Cardiac septum (tissue), 1 donor: Measurements from ENCODE around the gene OSBP2. TPM values are rescaled to one million over a fixed set of nuclear protein-coding genes. Genes with fewer than 3 reads are reported as not detected.

ENCODE experiments used
- DNase-seq: peaks from one replicate; pipeline ENCODE4 v3.0.0-alpha.2; 2020; ENCODE audit warnings: low spot score
- intact Hi-C: fragments of 100-400 bp; cut with DNase I; formaldehyde crosslinking; loops from one replicate; pipeline ENCODE4 v1.14.0; 2022
- total RNA-seq: library from RNA; stranded (reverse); fragmentation: NEBNext Ultra II Directional; extraction: Animal tissue kit (Norgen Biotek cat#: 25700); gene quantifications from one replicate; pipeline ENCODE4 v1.2.1, GENCODE V29; 2021
- donor health status: DM: no; HTN: no; CAD: no.

OSBP2 gene
- total RNA-seq, 1 donor from 2014 or later: 8.9 TPM

GRCh38 chr22:30883586-30884145 lies 189.0 kb downstream of the OSBP2 start:
- intact Hi-C loops: no loop called here

GRCh38 chr22:30884211-30885000 lies 189.7 kb downstream of the OSBP2 start:
- intact Hi-C loops: no loop called here
- no peak for DNase-seq

More at GRCh38 chr22:30883586-30884145, 189.0 kb downstream of the OSBP2 start:
- DNase-seq: no peak

GRCh38 chr22:30885001-30885366 lies 190.3 kb downstream of the OSBP2 start:
- intact Hi-C loops: no loop called here
- DNase-seq: no peak

- peak; percentile 47 for DNase-seq
- intact Hi-C loops: no loop called here
Measured at GRCh38 chr22:30885591-30885990, 190.9 kb downstream of the OSBP2 start.

GRCh38 chr22:30887453-30887852 lies 192.8 kb downstream of the OSBP2 start:
- intact Hi-C loops: no loop called here
- no peak for DNase-seq

GRCh38 chr22:30887861-30888260 lies 193.2 kb downstream of the OSBP2 start:
- intact Hi-C loops: no loop called here
- DNase-seq: no peak

GRCh38 chr22:30889268-30889995 lies 194.8 kb downstream of the OSBP2 start:
- peak; percentile 73 for DNase-seq
- intact Hi-C loops: no loop called here

GRCh38 chr22:30889996-30890480 lies 195.4 kb downstream of the OSBP2 start:
- intact Hi-C loops: no loop called here
- peak; percentile 62 for DNase-seq

- intact Hi-C loops: no loop called here
- DNase-seq: peak; percentile 71
Measured at GRCh38 chr22:30890686-30891442, 196.2 kb downstream of the OSBP2 start.

GRCh38 chr22:30891443-30891755 lies 196.7 kb downstream of the OSBP2 start:
- intact Hi-C loops: no loop called here
- DNase-seq: peak; percentile 56

- DNase-seq: peak; percentile 22
- intact Hi-C loops: no loop called here
Measured at GRCh38 chr22:30891781-30892180, 197.1 kb downstream of the OSBP2 start.

GRCh38 chr22:30892286-30892685 lies 197.6 kb downstream of the OSBP2 start:
- intact Hi-C loops: no loop called here
- peak; percentile 15 for DNase-seq

GRCh38 chr22:30892731-30893221 lies 198.1 kb downstream of the OSBP2 start:
- DNase-seq: peak; percentile 75
- intact Hi-C loops: no loop called here

- intact Hi-C loops: no loop called here
- peak; percentile 53 for DNase-seq
Measured at GRCh38 chr22:30893434-30894370, 199.0 kb downstream of the OSBP2 start.

GRCh38 chr22:30894371-30894740 lies 199.7 kb downstream of the OSBP2 start:
- DNase-seq: no peak
- intact Hi-C loops: no loop called here

- DNase-seq: peak; percentile 50
- intact Hi-C loops: no loop called here
Measured at GRCh38 chr22:30902496-30903357, 208.1 kb downstream of the OSBP2 start.

GRCh38 chr22:30903876-30904460 lies 209.3 kb downstream of the OSBP2 start:
- DNase-seq: peak; percentile 39
- intact Hi-C loops: no loop called here
